Measurements from ENCODE around the gene GABRA6.
A peak's percentile ranks its signal among the peaks of the same experiment; 100 is the strongest.

The GABRA6 gene

GRCh38 chr5:161676103-161676502, 9.4 kb upstream of the GABRA6 start:
- DNase-seq (ENCODE audit: low read depth): peak; percentile 30
- TF ChIP-seq, protein P1, sequence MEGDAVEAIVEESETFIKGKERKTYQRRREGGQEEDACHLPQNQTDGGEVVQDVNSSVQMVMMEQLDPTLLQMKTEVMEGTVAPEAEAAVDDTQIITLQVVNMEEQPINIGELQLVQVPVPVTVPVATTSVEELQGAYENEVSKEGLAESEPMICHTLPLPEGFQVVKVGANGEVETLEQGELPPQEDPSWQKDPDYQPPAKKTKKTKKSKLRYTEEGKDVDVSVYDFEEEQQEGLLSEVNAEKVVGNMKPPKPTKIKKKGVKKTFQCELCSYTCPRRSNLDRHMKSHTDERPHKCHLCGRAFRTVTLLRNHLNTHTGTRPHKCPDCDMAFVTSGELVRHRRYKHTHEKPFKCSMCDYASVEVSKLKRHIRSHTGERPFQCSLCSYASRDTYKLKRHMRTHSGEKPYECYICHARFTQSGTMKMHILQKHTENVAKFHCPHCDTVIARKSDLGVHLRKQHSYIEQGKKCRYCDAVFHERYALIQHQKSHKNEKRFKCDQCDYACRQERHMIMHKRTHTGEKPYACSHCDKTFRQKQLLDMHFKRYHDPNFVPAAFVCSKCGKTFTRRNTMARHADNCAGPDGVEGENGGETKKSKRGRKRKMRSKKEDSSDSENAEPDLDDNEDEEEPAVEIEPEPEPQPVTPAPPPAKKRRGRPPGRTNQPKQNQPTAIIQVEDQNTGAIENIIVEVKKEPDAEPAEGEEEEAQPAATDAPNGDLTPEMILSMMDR (IDR thresholded peaks at IDR 0.05; ENCODE audit: insufficient read depth, low read depth, low read length, missing control alignments): peak; percentile 66

DNA sequence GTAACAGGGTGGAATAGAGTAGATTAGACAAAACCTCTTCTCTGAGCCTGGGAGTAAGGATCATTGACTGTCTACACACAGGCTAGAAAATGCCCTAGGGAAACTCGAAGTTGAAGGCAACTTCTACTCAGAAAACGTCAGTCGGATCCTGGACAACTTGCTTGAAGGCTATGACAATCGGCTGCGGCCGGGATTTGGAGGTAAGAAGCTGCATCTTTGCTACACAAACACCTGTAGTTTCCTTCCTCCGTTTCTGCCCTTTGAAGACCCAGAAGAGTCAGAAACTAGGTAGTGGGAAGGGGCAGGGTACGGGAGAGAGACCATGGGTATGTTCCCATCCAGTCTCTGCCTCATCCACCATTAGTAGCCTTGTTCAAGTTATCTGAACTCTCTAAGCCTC, 628 bp downstream of the GABRA6 start:
- no peak overlapping the region for H3K4me3 ChIP-seq (ENCODE audit: low read depth, low read length)
- TF ChIP-seq, protein P1 (IDR thresholded peaks at IDR 0.05; ENCODE audit: insufficient read depth, low read depth, low read length, missing control alignments): no peak
- no peak for DNase-seq (ENCODE audit: low read depth)

More at GRCh38 chr5:161676103-161676502, 9.4 kb upstream of the GABRA6 start:
- no peak overlapping the region for H3K4me3 ChIP-seq (ENCODE audit: low read depth, low read length)

- no peak for DNase-seq (ENCODE audit: low read depth)
- TF ChIP-seq, protein P1 (IDR thresholded peaks at IDR 0.05; ENCODE audit: insufficient read depth, low read depth, low read length, missing control alignments): no peak
- no peak overlapping the region for H3K4me3 ChIP-seq (ENCODE audit: low read depth, low read length)
Observed at GRCh38 chr5:161686881-161687280, 1.4 kb downstream of the GABRA6 start.

GRCh38 chr5:161687316-161687715, 1.8 kb downstream of the GABRA6 start:
- no peak for DNase-seq (ENCODE audit: low read depth)
- TF ChIP-seq, protein P1 (IDR thresholded peaks at IDR 0.05; ENCODE audit: insufficient read depth, low read depth, low read length, missing control alignments): no peak
- no peak overlapping the region for H3K4me3 ChIP-seq (ENCODE audit: low read depth, low read length)

DNA sequence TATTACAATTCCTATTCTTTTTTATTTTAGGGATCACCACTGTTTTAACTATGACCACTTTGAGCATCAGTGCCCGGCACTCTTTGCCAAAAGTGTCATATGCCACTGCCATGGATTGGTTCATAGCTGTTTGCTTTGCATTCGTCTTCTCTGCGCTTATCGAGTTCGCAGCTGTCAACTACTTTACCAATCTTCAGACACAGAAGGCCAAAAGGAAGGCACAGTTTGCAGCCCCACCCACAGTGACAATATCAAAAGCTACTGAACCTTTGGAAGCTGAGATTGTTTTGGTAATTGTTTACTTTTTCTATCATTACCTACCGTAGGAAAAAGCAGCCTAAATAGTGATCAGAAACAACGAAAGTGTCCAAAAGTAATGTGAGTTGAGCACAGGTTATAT, 6.4 kb downstream of the GABRA6 start:
- TF ChIP-seq, protein P1 (IDR thresholded peaks at IDR 0.05; ENCODE audit: insufficient read depth, low read depth, low read length, missing control alignments): no peak
- H3K4me3 ChIP-seq (ENCODE audit: low read depth, low read length): no peak overlapping the region
- no peak for DNase-seq (ENCODE audit: low read depth)

DNA sequence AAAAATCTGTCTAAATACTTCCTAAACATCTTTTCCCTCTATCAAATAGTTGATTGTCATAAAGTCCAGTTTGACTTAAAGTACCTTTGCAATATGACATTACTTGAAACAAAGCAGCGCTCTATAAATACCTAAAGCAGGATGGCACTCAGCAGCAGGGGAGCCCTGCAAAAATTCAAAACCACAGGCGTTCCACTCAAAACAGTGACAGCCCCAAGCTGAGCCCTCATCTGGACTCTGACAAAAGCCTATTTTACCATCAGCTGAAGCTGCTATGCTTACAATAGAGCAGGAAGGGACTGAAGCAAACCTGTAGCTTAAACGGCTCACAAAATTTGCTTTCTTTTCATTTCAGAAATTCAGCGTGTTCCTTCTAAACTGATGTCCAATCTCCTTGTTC, 11.5 kb downstream of the GABRA6 start:
- DNase-seq (ENCODE audit: low read depth): no peak
- H3K4me3 ChIP-seq (ENCODE audit: low read depth, low read length): no peak overlapping the region
- TF ChIP-seq, protein P1 (IDR thresholded peaks at IDR 0.05; ENCODE audit: insufficient read depth, low read depth, low read length, missing control alignments): no peak

DNA sequence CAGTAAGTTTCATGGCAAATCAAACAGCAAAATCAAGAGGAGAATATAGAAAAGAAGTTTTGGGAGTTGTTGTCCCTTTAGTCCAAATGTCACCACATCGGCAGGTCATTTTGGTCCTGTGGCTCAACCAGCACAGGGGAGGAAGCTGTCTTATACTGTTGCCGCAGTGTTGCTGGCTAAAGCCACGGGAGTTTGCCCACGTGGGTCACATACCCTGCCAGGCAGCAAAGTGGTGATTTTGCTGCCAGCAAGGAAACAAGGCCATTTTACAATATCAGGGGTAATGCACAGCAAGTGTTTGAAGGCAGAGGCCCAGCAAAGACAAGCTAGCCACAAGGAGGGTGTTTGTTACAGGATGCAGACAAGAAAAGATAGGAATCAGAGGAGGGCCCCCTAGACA, 14.5 kb downstream of the GABRA6 start:
- TF ChIP-seq, protein P1 (IDR thresholded peaks at IDR 0.05; ENCODE audit: insufficient read depth, low read depth, low read length, missing control alignments): no peak
- no peak overlapping the region for H3K4me3 ChIP-seq (ENCODE audit: low read depth, low read length)
- no peak for DNase-seq (ENCODE audit: low read depth)

Data from GM12865 (cell line).